Calu3 (cell line): Measurements from ENCODE around the gene PAX7. TPM values are rescaled to one million over a fixed set of nuclear protein-coding genes. Genes with fewer than 3 reads are reported as not detected.

Experiments
- BruUV-seq: library from RNA; stranded (reverse); fragments of 400-500 nt; replicated peaks from 2 replicates; lab custom pipeline; 2021; lab: Mats Ljungman, UMichigan
- CTCF ChIA-PET: fragments of 300-600 bp; sonication (Branson Sonifier 250); formaldehyde crosslinking; loops from one replicate; lab custom pipeline; 2022; ENCODE audit warnings: antibody characterized with exemption; lab: Charles Lee
- DNase-seq: peaks from one replicate; pipeline ENCODE4 v3.0.0; 2022
- H3K27ac Mint-ChIP-seq: one replicate; pipeline ENCODE4 v1.8.0; 2022; ENCODE audit warnings: mixed read lengths; ENCODE audit not compliant: unreplicated experiment
- H3K27me3 Mint-ChIP-seq: one replicate; pipeline ENCODE4 v1.8.0; 2022; ENCODE audit warnings: mixed read lengths; ENCODE audit not compliant: unreplicated experiment
- H3K36me3 Mint-ChIP-seq: one replicate; pipeline ENCODE4 v1.8.0; 2022; ENCODE audit warnings: mild to moderate bottlenecking, moderate library complexity, mixed read lengths; ENCODE audit not compliant: insufficient read depth, unreplicated experiment
- H3K4me1 Mint-ChIP-seq: one replicate; pipeline ENCODE4 v1.8.0; 2022; ENCODE audit warnings: mild to moderate bottlenecking, low read depth, mixed read lengths; ENCODE audit not compliant: unreplicated experiment
- H3K4me3 Mint-ChIP-seq: one replicate; pipeline ENCODE4 v1.8.0; 2022; ENCODE audit warnings: mild to moderate bottlenecking, low read depth, moderate library complexity, mixed read lengths; ENCODE audit not compliant: unreplicated experiment
- H3K9me3 Mint-ChIP-seq: one replicate; pipeline ENCODE4 v1.8.0; 2022; ENCODE audit warnings: low read depth, mixed read lengths; ENCODE audit not compliant: unreplicated experiment
- CTCF ChIP-seq: fragments of 200-600 bp; IDR thresholded peaks from one replicate; pipeline ENCODE4 v1.8.0; 2022; ENCODE audit warnings: antibody characterized with exemption; ENCODE audit not compliant: unreplicated experiment
- intact Hi-C: fragments of 100-400 bp; cut with micrococcal nuclease; formaldehyde crosslinking; loops from one replicate; pipeline ENCODE4 v1.10.0; 2022; ENCODE audit not compliant: unreplicated experiment
- total RNA-seq: library from RNA; stranded (reverse); gene quantifications from 2 replicates; pipeline ENCODE4 v1.2.3, GENCODE V29; 2022

Gene PAX7
- total RNA-seq, 1 experiment from 2014 or later: not detected

- no peak overlapping the region for H3K27ac Mint-ChIP-seq
- no peak overlapping the region for H3K4me3 Mint-ChIP-seq
- no peak for DNase-seq
- peaks cover 84% of the 10 kb centered on the region for H3K27me3 Mint-ChIP-seq
- BruUV-seq: no TSS peak
- no peaks in the 10 kb centered on the region for H3K36me3 Mint-ChIP-seq
- TF ChIP-seq CTCF: no peak
- CTCF ChIA-PET: interaction anchor here (0.7 kb wide), 1 partner anchor 1182 kb away, joined by 4 read pairs; no protein-coding TSS in a partner anchor
- intact Hi-C loops: no loop called here
- H3K9me3 Mint-ChIP-seq: no peaks in the 10 kb centered on the region
- no peaks in the 10 kb centered on the region for H3K4me1 Mint-ChIP-seq
Observed at GRCh38 chr1:18769140-18769539, 138.5 kb downstream of the PAX7 start.

DNA sequence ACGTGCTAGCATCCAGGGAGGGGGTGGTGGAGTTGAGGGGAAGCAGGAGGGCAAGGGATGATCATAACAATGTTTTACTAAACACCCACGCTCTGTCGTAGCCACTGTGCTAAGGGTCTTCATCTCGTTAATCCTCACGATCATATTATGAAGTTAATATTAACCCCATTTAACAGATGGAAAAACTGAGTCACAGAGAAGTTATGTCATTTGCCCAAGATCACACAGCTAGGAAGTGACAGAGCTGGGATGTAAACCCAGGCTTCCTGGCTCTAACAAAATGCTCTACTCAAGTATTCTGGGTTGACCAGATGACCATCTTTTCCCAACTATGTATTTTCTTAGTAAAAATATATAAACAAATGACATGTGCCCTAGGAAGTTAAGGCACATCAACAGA, 140.2 kb downstream of the PAX7 start:
- no TSS peak for BruUV-seq
- CTCF ChIA-PET: no interaction called here
- intact Hi-C loops: no loop called here
- H3K9me3 Mint-ChIP-seq: no peaks in the 10 kb centered on the region
- no peaks in the 10 kb centered on the region for H3K36me3 Mint-ChIP-seq
- no peaks in the 10 kb centered on the region for H3K4me1 Mint-ChIP-seq
- peaks cover 83% of the 10 kb centered on the region for H3K27me3 Mint-ChIP-seq
- H3K4me3 Mint-ChIP-seq: no peak overlapping the region
- no peak for TF ChIP-seq CTCF
- no peak overlapping the region for H3K27ac Mint-ChIP-seq
- no peak for DNase-seq

DNA sequence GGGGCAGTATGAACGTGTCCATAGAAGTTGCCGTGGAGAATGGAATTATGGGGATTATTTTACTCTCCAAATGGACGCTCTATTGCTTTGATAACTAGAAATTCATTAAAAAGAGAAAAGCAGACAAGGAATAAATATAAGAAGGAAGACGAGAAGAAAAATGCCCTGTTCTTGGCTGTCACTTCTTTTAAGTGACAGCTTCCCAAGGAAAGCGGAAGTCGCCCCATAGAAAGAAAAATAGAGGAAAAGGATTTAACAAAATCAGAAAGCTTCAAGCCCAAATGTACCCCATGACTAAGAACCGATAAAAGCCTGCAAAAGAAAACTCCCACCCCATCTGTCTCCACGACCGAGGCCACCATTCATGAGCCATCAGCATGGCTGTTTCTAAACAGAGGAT, 143.1 kb downstream of the PAX7 start:
- H3K27ac Mint-ChIP-seq: no peak overlapping the region
- DNase-seq: no peak
- H3K9me3 Mint-ChIP-seq: no peaks in the 10 kb centered on the region
- no peak overlapping the region for H3K4me3 Mint-ChIP-seq
- no peaks in the 10 kb centered on the region for H3K4me1 Mint-ChIP-seq
- peaks cover 83% of the 10 kb centered on the region for H3K27me3 Mint-ChIP-seq
- intact Hi-C loops: no loop called here
- no peak for TF ChIP-seq CTCF
- BruUV-seq: no TSS peak
- CTCF ChIA-PET: no interaction called here
- no peaks in the 10 kb centered on the region for H3K36me3 Mint-ChIP-seq

GRCh38 chr1:18775341-18775740, 144.7 kb downstream of the PAX7 start:
- Mint-ChIP-seq H3K4me1 (no peaks in the 10 kb centered on the region), H3K27ac (no peak overlapping the region), H3K9me3 (no peaks in the 10 kb centered on the region), H3K36me3 (no peaks in the 10 kb centered on the region), H3K4me3 (no peak overlapping the region), H3K27me3 (peaks cover 83% of the 10 kb centered on the region)
- no TSS peak for BruUV-seq
- TF ChIP-seq CTCF: no peak
- no peak for DNase-seq
- CTCF ChIA-PET: no interaction called here
- intact Hi-C loops: no loop called here

- Mint-ChIP-seq H3K9me3 (no peaks in the 10 kb centered on the region), H3K4me1 (no peaks in the 10 kb centered on the region), H3K4me3 (no peak overlapping the region), H3K27ac (no peak overlapping the region), H3K36me3 (no peaks in the 10 kb centered on the region), H3K27me3 (peaks cover 84% of the 10 kb centered on the region)
- DNase-seq: no peak
- no peak for TF ChIP-seq CTCF
- no TSS peak for BruUV-seq
- intact Hi-C loops: no loop called here
- CTCF ChIA-PET: no interaction called here
Observed at GRCh38 chr1:18776777-18777176, 146.1 kb downstream of the PAX7 start.
